KMS-11 (cell line): ENCODE data around the gene PGAP2.
A peak's percentile ranks its signal among the peaks of the same experiment; 100 is the strongest.
"Not testable (repeated sequence)": the region's sequence is repeated elsewhere in the genome, so short reads cannot be mapped to it uniquely, and the experiment has no call there.

Source experiments
- H2AFZ ChIP-seq: fragments of 200-600 bp; sonication (generic); 2 replicates; pipeline ENCODE4 v1.6.1; 2016; ENCODE audit warnings: antibody characterized with exemption, mixed run types, low read depth
- H3K27ac ChIP-seq: fragments of 200-600 bp; sonication (generic); 2 replicates; pipeline ENCODE4 v1.6.1; 2016; ENCODE audit warnings: mild to moderate bottlenecking, mixed run types
- H3K27me3 ChIP-seq: fragments of 200-600 bp; sonication (generic); 2 replicates; pipeline ENCODE4 v1.6.1; 2017; ENCODE audit warnings: mild to moderate bottlenecking, low read depth, mixed run types, moderate library complexity; ENCODE audit not compliant: insufficient read depth
- H3K36me3 ChIP-seq: fragments of 200-600 bp; sonication (generic); 2 replicates; pipeline ENCODE4 v1.6.1; 2017; ENCODE audit warnings: mild to moderate bottlenecking, mixed run types; ENCODE audit not compliant: insufficient read depth
- H3K4me1 ChIP-seq: fragments of 200-600 bp; sonication (generic); 2 replicates; pipeline ENCODE4 v1.6.1; 2016; ENCODE audit warnings: mild to moderate bottlenecking, low read depth, mixed run types; ENCODE audit not compliant: poor library complexity, severe bottlenecking
- H3K4me2 ChIP-seq: fragments of 200-600 bp; sonication (generic); 2 replicates; pipeline ENCODE4 v1.7.0; 2016; ENCODE audit warnings: mild to moderate bottlenecking, mixed run types
- H3K4me3 ChIP-seq: fragments of 200-600 bp; sonication (generic); IDR thresholded peaks from 2 replicates; pipeline ENCODE4 v1.6.1; 2017; ENCODE audit warnings: low read depth, low read length, mixed read lengths; ENCODE audit not compliant: insufficient read depth
- H3K79me2 ChIP-seq: fragments of 200-600 bp; sonication (generic); 2 replicates; pipeline ENCODE4 v1.6.1; 2016; ENCODE audit warnings: low read depth, mixed run types; ENCODE audit not compliant: insufficient read depth
- H3K9ac ChIP-seq: fragments of 200-600 bp; sonication (generic); 2 replicates; pipeline ENCODE4 v1.6.1; 2016; ENCODE audit warnings: mild to moderate bottlenecking, mixed run types
- H4K20me1 ChIP-seq: fragments of 200-600 bp; sonication (generic); 2 replicates; pipeline ENCODE4 v1.6.1; 2016; ENCODE audit warnings: mild to moderate bottlenecking, mixed run types; ENCODE audit not compliant: insufficient read depth
- TF ChIP-seq, protein P1 (sequence below): fragments of 200-600 bp; sonication (generic); conservative IDR thresholded peaks from 2 replicates; pipeline ENCODE4 v1.6.1; 2017; ENCODE audit warnings: low read depth, mild to moderate bottlenecking, antibody characterized with exemption, low read length, moderate library complexity, mixed read lengths

The PGAP2 gene

DNA sequence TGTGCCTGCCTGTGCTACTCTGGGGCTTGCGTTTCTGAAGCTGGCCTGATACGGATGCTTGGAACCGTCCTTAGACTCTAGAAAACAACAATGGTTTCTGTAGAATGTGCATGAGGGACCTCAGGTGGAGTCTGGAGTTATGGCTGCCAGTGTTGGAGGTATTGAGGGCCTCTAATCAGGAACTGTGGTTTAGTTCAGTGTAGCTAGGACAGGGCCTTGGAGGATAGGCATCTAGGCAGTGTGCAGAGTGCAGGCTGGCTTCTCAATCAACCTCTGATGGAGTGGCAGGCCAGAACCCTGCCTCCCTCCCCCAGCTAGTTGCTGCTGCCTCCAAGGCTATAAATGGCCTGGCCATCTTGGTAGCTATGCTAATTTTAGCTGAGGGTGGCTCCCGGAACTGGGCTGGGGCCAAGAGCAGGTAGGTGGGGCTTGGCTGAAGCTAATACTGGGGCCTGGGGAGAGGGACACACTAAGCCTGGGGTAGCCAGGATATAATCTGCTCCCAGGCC lies 51.1 kb downstream of the PGAP2 start:
- no peak overlapping the region for H3K4me3 ChIP-seq
- peaks cover 87% of the 10 kb centered on the region for H3K79me2 ChIP-seq
- H3K27me3 ChIP-seq: no peaks in the 10 kb centered on the region
- H4K20me1 ChIP-seq: no peaks in the 10 kb centered on the region
- TF ChIP-seq, protein P1, sequence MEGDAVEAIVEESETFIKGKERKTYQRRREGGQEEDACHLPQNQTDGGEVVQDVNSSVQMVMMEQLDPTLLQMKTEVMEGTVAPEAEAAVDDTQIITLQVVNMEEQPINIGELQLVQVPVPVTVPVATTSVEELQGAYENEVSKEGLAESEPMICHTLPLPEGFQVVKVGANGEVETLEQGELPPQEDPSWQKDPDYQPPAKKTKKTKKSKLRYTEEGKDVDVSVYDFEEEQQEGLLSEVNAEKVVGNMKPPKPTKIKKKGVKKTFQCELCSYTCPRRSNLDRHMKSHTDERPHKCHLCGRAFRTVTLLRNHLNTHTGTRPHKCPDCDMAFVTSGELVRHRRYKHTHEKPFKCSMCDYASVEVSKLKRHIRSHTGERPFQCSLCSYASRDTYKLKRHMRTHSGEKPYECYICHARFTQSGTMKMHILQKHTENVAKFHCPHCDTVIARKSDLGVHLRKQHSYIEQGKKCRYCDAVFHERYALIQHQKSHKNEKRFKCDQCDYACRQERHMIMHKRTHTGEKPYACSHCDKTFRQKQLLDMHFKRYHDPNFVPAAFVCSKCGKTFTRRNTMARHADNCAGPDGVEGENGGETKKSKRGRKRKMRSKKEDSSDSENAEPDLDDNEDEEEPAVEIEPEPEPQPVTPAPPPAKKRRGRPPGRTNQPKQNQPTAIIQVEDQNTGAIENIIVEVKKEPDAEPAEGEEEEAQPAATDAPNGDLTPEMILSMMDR: no peak
- H3K36me3 ChIP-seq: no peaks in the 10 kb centered on the region
- H2AFZ ChIP-seq: peak overlapping the region; percentile 58; the same call in 1 of the 2 replicates
- H3K27ac ChIP-seq: peak overlapping the region; percentile 77
- peak overlapping the region; percentile 18; the same call in 1 of the 2 replicates for H3K9ac ChIP-seq
- H3K4me2 ChIP-seq: peak overlapping the region; percentile 66
- H3K4me1 ChIP-seq: peaks cover 77% of the 10 kb centered on the region

DNA sequence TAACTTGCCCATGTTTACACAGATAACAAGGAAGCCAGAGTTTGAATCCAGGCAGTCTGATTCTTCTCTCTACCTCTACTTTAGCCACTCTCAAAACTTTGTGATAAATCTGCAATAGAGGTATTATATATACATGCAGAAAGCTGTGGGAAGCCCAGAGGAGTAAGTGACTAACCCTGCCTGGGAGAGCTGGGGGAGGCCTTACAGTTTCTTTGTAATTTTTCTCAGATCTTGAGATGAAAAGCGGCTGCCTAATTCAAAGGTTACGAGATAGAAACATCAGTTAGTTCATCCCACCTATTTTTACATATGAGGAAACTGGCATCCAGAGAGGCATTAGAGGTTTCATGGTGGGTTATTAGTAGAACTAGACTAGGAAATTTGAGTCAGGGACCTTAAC lies 52.0 kb downstream of the PGAP2 start:
- H3K9ac ChIP-seq: no peak overlapping the region
- no peak overlapping the region for H3K4me3 ChIP-seq
- H3K79me2 ChIP-seq: peaks cover 96% of the 10 kb centered on the region
- H4K20me1 ChIP-seq: no peaks in the 10 kb centered on the region
- H3K4me1 ChIP-seq: peaks cover 84% of the 10 kb centered on the region
- H3K27me3 ChIP-seq: no peaks in the 10 kb centered on the region
- H3K27ac ChIP-seq: 0 out of 2 replicates have a peak overlapping the region, but pooled peaks have one; percentile 77
- no peaks in the 10 kb centered on the region for H3K36me3 ChIP-seq
- H3K4me2 ChIP-seq: peak overlapping the region; percentile 66
- H2AFZ ChIP-seq: no peak overlapping the region
- TF ChIP-seq, protein P1: no peak

DNA sequence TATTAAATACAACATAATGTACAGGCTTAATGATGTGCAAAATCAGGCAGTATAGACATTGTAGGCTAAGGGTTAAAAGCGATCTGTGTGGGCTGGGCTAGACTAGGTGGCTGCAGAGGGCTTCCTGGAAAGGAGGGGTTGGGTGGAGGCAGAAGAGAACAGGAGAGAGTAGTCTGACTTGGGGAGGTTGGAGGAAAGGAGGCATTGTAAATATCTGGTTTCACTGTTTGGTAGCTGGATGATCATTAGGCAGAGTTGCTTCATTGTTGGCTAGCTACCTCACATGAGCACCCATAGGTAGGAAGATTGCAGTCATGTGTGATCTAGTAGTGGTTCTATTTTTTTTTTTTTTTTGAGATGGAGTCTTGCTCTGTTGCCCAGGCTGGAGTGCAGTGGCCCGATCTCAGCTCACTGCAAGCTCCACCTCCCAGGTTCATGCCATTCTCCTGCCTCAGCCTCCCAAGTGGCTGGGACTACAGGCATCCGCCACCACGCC lies 52.6 kb downstream of the PGAP2 start:
- H4K20me1 ChIP-seq, H3K27me3 ChIP-seq, H3K9ac ChIP-seq, H2AFZ ChIP-seq, H3K36me3 ChIP-seq, H3K27ac ChIP-seq, H3K4me3 ChIP-seq: not testable (repeated sequence)
- Histone ChIP-seq H3K79me2 (peaks cover 98% of the 10 kb centered on the region), H3K4me2 (peak overlapping the region; percentile 66; the same call in 1 of the 2 replicates), H3K4me1 (peaks cover 90% of the 10 kb centered on the region)

DNA sequence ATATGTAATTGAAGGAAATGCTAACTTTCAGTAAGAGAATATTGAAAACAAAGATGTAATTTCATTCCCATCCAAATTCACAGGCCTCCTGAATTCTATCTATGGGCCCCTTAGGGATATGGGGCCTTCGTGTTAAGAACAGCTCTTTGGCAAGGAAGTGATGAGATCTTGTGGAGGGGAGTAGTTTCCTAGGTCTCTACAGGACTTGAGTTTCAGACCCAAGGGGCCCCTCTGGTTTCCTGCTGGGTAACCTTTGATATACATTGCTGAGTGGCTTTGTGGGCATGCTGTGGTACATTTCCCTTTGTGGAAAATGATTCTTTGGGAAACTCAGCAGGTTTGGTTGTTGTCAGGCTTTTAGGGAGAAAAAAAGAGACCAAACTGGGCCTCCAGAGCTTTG lies 53.3 kb downstream of the PGAP2 start:
- Histone ChIP-seq H3K4me1 (peaks cover 94% of the 10 kb centered on the region), H2AFZ (no peak overlapping the region), H3K79me2 (peaks cover 90% of the 10 kb centered on the region), H3K4me3 (no peak overlapping the region), H3K27me3 (no peaks in the 10 kb centered on the region), H3K9ac (no peak overlapping the region), H3K36me3 (no peaks in the 10 kb centered on the region), H3K4me2 (peak overlapping the region; percentile 66), H4K20me1 (no peaks in the 10 kb centered on the region), H3K27ac (no peak overlapping the region; the same call in 1 of the 2 replicates)
- TF ChIP-seq, protein P1: no peak
